ENCODE data around the gene BTBD9. TPM values are rescaled to one million over a fixed set of nuclear protein-coding genes. Genes with fewer than 3 reads are reported as not detected.

BTBD9 gene
- total RNA-seq = 18.6 and 20.1 TPM in 2 replicates

GRCh38 chr6:38639498-38640215, at the start of gene BTBD9:
BTBD9 (minus strand) TSS chr6:38639929.

Other genes with a start within 250 kb of the BTBD9 start
- gene GLO1, start 63.2 kb upstream of the BTBD9 start, total RNA-seq = 135 and 178 TPM in 2 replicates
- gene DNAH8, start 75.4 kb upstream of the BTBD9 start, total RNA-seq = under 0.01 and 0.12 TPM in 2 replicates